ENCODE measurements around the gene HIGD1A.
"Not testable (repeated sequence)": the region's sequence is repeated elsewhere in the genome, so short reads cannot be mapped to it uniquely, and the experiment has no call there.

The HIGD1A gene

DNA sequence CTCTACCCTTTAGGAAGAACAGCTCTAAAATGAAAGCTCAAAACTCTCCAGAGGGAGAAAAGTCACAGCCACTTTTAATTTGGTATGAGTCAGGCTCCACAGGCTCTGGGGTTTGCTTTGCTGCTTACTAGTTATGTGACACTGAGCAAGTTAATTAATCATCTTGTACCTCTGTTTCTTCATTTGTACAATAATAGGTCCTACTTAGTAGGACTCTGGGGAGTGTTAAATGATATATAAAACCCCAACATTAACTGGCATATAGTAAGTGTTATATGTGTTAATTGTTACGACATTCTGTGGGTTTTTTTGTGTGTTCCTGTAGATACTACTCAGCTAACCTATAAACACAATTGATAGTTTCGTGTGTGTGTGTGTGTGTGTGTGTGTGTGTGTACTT lies 11.5 kb upstream of the HIGD1A start:
- TF ChIP-seq, protein P1, sequence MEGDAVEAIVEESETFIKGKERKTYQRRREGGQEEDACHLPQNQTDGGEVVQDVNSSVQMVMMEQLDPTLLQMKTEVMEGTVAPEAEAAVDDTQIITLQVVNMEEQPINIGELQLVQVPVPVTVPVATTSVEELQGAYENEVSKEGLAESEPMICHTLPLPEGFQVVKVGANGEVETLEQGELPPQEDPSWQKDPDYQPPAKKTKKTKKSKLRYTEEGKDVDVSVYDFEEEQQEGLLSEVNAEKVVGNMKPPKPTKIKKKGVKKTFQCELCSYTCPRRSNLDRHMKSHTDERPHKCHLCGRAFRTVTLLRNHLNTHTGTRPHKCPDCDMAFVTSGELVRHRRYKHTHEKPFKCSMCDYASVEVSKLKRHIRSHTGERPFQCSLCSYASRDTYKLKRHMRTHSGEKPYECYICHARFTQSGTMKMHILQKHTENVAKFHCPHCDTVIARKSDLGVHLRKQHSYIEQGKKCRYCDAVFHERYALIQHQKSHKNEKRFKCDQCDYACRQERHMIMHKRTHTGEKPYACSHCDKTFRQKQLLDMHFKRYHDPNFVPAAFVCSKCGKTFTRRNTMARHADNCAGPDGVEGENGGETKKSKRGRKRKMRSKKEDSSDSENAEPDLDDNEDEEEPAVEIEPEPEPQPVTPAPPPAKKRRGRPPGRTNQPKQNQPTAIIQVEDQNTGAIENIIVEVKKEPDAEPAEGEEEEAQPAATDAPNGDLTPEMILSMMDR (IDR thresholded peaks at IDR 0.05; ENCODE audit: borderline replicate concordance, insufficient read depth, low read depth, low read length), result no peak

GRCh38 chr3:42814914-42815507 lies 10.7 kb upstream of the HIGD1A start:
- no peak overlapping the region for H3K4me3 ChIP-seq (ENCODE audit: low read depth, low read length)
- TF ChIP-seq, protein P1 (IDR thresholded peaks at IDR 0.05; ENCODE audit: borderline replicate concordance, insufficient read depth, low read depth, low read length), result no peak

More for the DNA sequence above, 11.5 kb upstream of the HIGD1A start:
- no peak overlapping the region for H3K4me3 ChIP-seq (ENCODE audit: low read depth, low read length)

DNA sequence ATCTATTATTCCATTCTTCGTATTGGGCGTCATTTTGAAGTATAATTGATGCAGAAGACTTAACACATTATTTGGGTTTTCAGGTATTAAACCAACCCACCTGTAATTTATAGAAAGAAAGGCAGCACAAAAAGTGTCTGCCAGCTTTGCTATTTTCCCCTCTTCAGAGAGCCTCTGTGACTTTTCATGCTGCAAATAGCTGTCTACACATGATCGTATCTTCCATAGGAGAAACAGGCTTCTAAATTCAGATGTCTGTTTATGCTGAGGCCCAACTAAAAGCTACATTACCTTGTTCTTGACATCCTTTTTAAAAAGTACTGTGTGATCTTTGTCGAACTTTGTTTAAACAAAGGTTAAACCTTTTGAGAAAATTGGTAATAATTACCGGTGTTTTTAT lies 10.0 kb upstream of the HIGD1A start:
- TF ChIP-seq, protein P1 (IDR thresholded peaks at IDR 0.05; ENCODE audit: borderline replicate concordance, insufficient read depth, low read depth, low read length), result no peak
- H3K4me3 ChIP-seq (ENCODE audit: low read depth, low read length), result no peak overlapping the region

GRCh38 chr3:42811118-42811883 lies 7.0 kb upstream of the HIGD1A start:
- not testable (repeated sequence) for H3K4me3 ChIP-seq (ENCODE audit: low read depth, low read length)

DNA sequence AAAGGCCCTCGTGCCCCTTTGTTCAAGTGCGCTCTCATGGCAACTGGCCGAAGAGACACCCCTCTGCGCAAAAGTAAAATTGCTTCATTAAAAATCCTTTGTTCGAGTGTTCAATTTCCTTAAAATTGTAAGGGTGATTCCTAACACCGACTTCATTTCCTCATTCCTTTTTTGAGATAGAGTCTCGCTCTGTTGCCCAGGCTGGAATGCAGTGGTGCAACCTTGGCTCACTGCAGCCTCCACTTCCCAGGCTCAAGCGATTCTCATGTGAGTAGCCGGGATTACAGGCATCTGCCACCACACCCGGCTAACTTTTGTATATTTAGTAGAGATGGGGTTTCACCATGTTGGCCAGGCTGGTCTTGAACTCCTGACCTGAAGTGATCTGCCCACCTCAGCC lies 6.4 kb upstream of the HIGD1A start:
- not testable (repeated sequence) for H3K4me3 ChIP-seq (ENCODE audit: low read depth, low read length)

DNA sequence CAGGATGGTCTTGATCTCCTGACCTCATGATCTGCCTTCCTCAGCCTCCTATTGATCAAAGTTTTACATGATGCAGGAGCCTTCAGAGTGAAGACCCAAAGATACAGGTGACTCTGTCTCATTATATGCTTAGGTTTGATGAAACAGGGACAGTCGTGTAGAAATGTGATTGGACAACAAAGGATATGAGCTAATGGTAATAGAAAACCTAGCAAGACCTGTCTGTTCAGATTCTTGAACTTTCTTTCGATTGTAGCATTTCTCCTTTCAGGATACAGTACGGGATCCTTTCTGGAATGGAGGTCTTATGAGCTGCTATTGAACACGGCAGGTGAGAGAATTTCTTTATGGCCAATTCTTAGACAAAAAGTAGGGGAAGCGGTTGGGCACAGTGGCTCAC lies 4.9 kb upstream of the HIGD1A start, which contains the start of gene ACKR2:
Gene ACKR2 (plus strand): TSS at position 244 of the 400 bp plus-strand sequence. CDS start 55,058 bp downstream, outside the sequence.
- TF ChIP-seq, protein P1 (IDR thresholded peaks at IDR 0.05; ENCODE audit: borderline replicate concordance, insufficient read depth, low read depth, low read length), result no peak
- H3K4me3 ChIP-seq (ENCODE audit: low read depth, low read length), result no peak within 1 kb of the TSS

- H3K4me3 ChIP-seq (ENCODE audit: low read depth, low read length), result no peak overlapping the region
- TF ChIP-seq, protein P1 (IDR thresholded peaks at IDR 0.05; ENCODE audit: borderline replicate concordance, insufficient read depth, low read depth, low read length), result no peak
Measured at GRCh38 chr3:42807929-42808328, 3.6 kb upstream of the HIGD1A start.

GRCh38 chr3:42805141-42805821 lies 991 bp upstream of the HIGD1A start:
- TF ChIP-seq, protein P1 (IDR thresholded peaks at IDR 0.05; ENCODE audit: borderline replicate concordance, insufficient read depth, low read depth, low read length), result no peak
- peak overlapping the region; percentile 82 for H3K4me3 ChIP-seq (ENCODE audit: low read depth, low read length)
